WTC11 (cell line): Measurements from ENCODE around the gene GDNF. TPM values are rescaled to one million over a fixed set of nuclear protein-coding genes. Genes with fewer than 3 reads are reported as not detected.

Experiments
- ATAC-seq: fragments of 200-7000 bp; cut with Tn5 transposase; 2 replicates; pipeline ENCODE4 v1.10.0; 2021; ENCODE audit warnings: mild to moderate bottlenecking, moderate library complexity
- CTCF ChIA-PET: fragments of 300-600 bp; sonication (Branson Sonifier 250); formaldehyde crosslinking; loops from one replicate; lab custom pipeline; 2021; ENCODE audit warnings: antibody characterized with exemption; lab: Charles Lee
- POLR2A ChIA-PET: fragments of 350-600 bp; sonication (Branson Sonifier 250); formaldehyde crosslinking; loops from one replicate; lab custom pipeline; 2021; ENCODE audit warnings: antibody characterized with exemption; lab: Charles Lee
- DNase-seq: peaks from one replicate; pipeline ENCODE4 v3.0.0; 2021; ENCODE audit warnings: low spot score
- H3K27ac Mint-ChIP-seq: 2 replicates; pipeline ENCODE4 v1.8.0; 2021; ENCODE audit warnings: mixed read lengths
- H3K27me3 Mint-ChIP-seq: 2 replicates; pipeline ENCODE4 v1.8.0; 2021; ENCODE audit warnings: low read depth, mild to moderate bottlenecking, moderate library complexity, mixed read lengths
- H3K36me3 Mint-ChIP-seq: 2 replicates; pipeline ENCODE4 v1.8.0; 2021; ENCODE audit warnings: mixed read lengths
- H3K4me1 Mint-ChIP-seq: 2 replicates; pipeline ENCODE4 v1.8.0; 2022; ENCODE audit warnings: mixed read lengths
- H3K4me3 Mint-ChIP-seq: 2 replicates; pipeline ENCODE4 v1.8.0; 2021; ENCODE audit warnings: mild to moderate bottlenecking, moderate library complexity, mixed read lengths
- H3K9me3 Mint-ChIP-seq: 2 replicates; pipeline ENCODE4 v1.8.0; 2021; ENCODE audit warnings: mixed read lengths
- ATF1 ChIP-seq: sonication (generic); formaldehyde crosslinking; IDR thresholded peaks from 2 replicates; pipeline ENCODE4 v1.8.1; 2023; ENCODE audit warnings: mild to moderate bottlenecking, moderate library complexity, missing genetic modification reagents
- ATF6 ChIP-seq: sonication (generic); formaldehyde crosslinking; IDR thresholded peaks from 2 replicates; pipeline ENCODE4 v1.8.1; 2023; ENCODE audit warnings: mild to moderate bottlenecking, missing genetic modification reagents
- CBFB ChIP-seq: sonication (generic); formaldehyde crosslinking; IDR thresholded peaks from 2 replicates; pipeline ENCODE4 v1.8.1; 2022; ENCODE audit warnings: mild to moderate bottlenecking, low read depth, missing genetic modification reagents
- CREM ChIP-seq: sonication (generic); formaldehyde crosslinking; IDR thresholded peaks from 2 replicates; pipeline ENCODE4 v1.8.1; 2022; ENCODE audit warnings: mild to moderate bottlenecking, missing genetic modification reagents, moderate library complexity
- ELF4 ChIP-seq: sonication (generic); formaldehyde crosslinking; IDR thresholded peaks from 2 replicates; pipeline ENCODE4 v1.8.1; 2022; ENCODE audit warnings: low read depth, mild to moderate bottlenecking, moderate library complexity, missing genetic modification reagents
- ERG ChIP-seq: fragments of 250-450 bp; sonication (Bioruptor Pico); IDR thresholded peaks from 2 replicates; pipeline ENCODE4 v1.8.0; 2021; ENCODE audit warnings: mild to moderate bottlenecking
- ETV6 ChIP-seq: sonication (generic); formaldehyde crosslinking; IDR thresholded peaks from 2 replicates; pipeline ENCODE4 v1.8.1; 2022; ENCODE audit warnings: mild to moderate bottlenecking, missing genetic modification reagents
- FOXP1 ChIP-seq: sonication (generic); formaldehyde crosslinking; IDR thresholded peaks from 2 replicates; pipeline ENCODE4 v1.8.0; 2022; ENCODE audit warnings: missing genetic modification reagents, mild to moderate bottlenecking, moderate library complexity, borderline replicate concordance
- HMGXB4 ChIP-seq: sonication (generic); formaldehyde crosslinking; IDR thresholded peaks from 2 replicates; pipeline ENCODE4 v1.8.1; 2023; ENCODE audit warnings: mild to moderate bottlenecking, moderate library complexity, missing genetic modification reagents
- MAX ChIP-seq: sonication (generic); formaldehyde crosslinking; IDR thresholded peaks from 2 replicates; pipeline ENCODE4 v1.8.0; 2022; ENCODE audit warnings: mild to moderate bottlenecking, missing genetic modification reagents
- MXD4 ChIP-seq: fragments of 250-450 bp; sonication (Bioruptor Pico); IDR thresholded peaks from 2 replicates; pipeline ENCODE4 v1.8.0; 2021; ENCODE audit warnings: mild to moderate bottlenecking, moderate library complexity, borderline replicate concordance
- NFE2L1 ChIP-seq: sonication (generic); formaldehyde crosslinking; IDR thresholded peaks from 2 replicates; pipeline ENCODE4 v1.8.1; 2023; ENCODE audit warnings: missing genetic modification reagents
- NFYB ChIP-seq: sonication (generic); formaldehyde crosslinking; conservative IDR thresholded peaks from 2 replicates; pipeline ENCODE4 v1.8.0; 2022; ENCODE audit warnings: low read depth, missing genetic modification reagents
- NR3C1 ChIP-seq: sonication (generic); formaldehyde crosslinking; conservative IDR thresholded peaks from 2 replicates; pipeline ENCODE4 v1.8.1; 2023; ENCODE audit warnings: low read depth, mild to moderate bottlenecking, missing genetic modification reagents
- PRDM15 ChIP-seq: sonication (generic); formaldehyde crosslinking; IDR thresholded peaks from 2 replicates; pipeline ENCODE4 v1.8.0; 2022; ENCODE audit warnings: missing genetic modification reagents
- PREB ChIP-seq: sonication (generic); formaldehyde crosslinking; IDR thresholded peaks from 2 replicates; pipeline ENCODE4 v1.8.1; 2022; ENCODE audit warnings: mild to moderate bottlenecking, missing genetic modification reagents, moderate library complexity, borderline replicate concordance
- ZBTB43 ChIP-seq: sonication (generic); formaldehyde crosslinking; IDR thresholded peaks from 2 replicates; pipeline ENCODE4 v1.8.1; 2023; ENCODE audit warnings: mild to moderate bottlenecking, missing genetic modification reagents
- ZMAT4 ChIP-seq: fragments of 250-450 bp; sonication (Bioruptor Pico); IDR thresholded peaks from 2 replicates; pipeline ENCODE4 v1.9.0; 2021; ENCODE audit warnings: mild to moderate bottlenecking
- ZNF138 ChIP-seq: sonication (generic); formaldehyde crosslinking; conservative IDR thresholded peaks from 2 replicates; pipeline ENCODE4 v1.8.1; 2022; ENCODE audit warnings: mild to moderate bottlenecking, moderate library complexity, missing genetic modification reagents
- ZNF232 ChIP-seq: sonication (generic); formaldehyde crosslinking; IDR thresholded peaks from 2 replicates; pipeline ENCODE4 v1.8.0; 2022; ENCODE audit warnings: mild to moderate bottlenecking, missing genetic modification reagents
- ZNF423 ChIP-seq: fragments of 250-450 bp; sonication (Bioruptor Pico); IDR thresholded peaks from 2 replicates; pipeline ENCODE4 v2.1.2; 2022; ENCODE audit warnings: mild to moderate bottlenecking, moderate library complexity
- total RNA-seq: library from RNA; stranded (reverse); gene quantifications from 3 replicates; pipeline ENCODE4 v1.2.3, GENCODE V29; 2021

GDNF gene
- total RNA-seq, 1 experiment from 2014 or later, result 4.7 TPM

GRCh38 chr5:37774912-37775483, 64.8 kb downstream of the GDNF start (continued):
- no peak for TF ChIP-seq ATF1 (CRISPR knock-in tag)
- no peak for TF ChIP-seq NR3C1 (CRISPR knock-in tag)
- no peak for TF ChIP-seq MXD4 (CRISPR knock-in tag)
- TF ChIP-seq, all 79 proteins: peak for 2

- TF ChIP-seq HMGXB4 (CRISPR knock-in tag), result no peak
- no peak for TF ChIP-seq ELF4 (CRISPR knock-in tag)
- TF ChIP-seq PREB, result no peak
- TF ChIP-seq ATF1 (CRISPR knock-in tag), result no peak
- no peak for TF ChIP-seq NFE2L1 (CRISPR knock-in tag)
- no peak for TF ChIP-seq NFYB (CRISPR knock-in tag)
- no peak for TF ChIP-seq ZNF423 (CRISPR knock-in tag)
- no peak for TF ChIP-seq ZNF138 (CRISPR knock-in tag)
- no peak for TF ChIP-seq CBFB (CRISPR knock-in tag)
- no peak for TF ChIP-seq MAX (CRISPR knock-in tag)
- ChIA-PET POLR2A (no interaction called here), CTCF (no interaction called here)
- Mint-ChIP-seq H3K4me3 (no peak overlapping the region), H3K27ac (no peak overlapping the region), H3K27me3 (no peaks in the 10 kb centered on the region; the same call in 1 of the 2 replicates), H3K9me3 (peaks cover 18% of the 10 kb centered on the region), H3K4me1 (no peaks in the 10 kb centered on the region), H3K36me3 (peaks cover 16% of the 10 kb centered on the region)
- ATAC-seq (no peak), DNase-seq (no peak)
These were observed 66.0 kb downstream of the GDNF start for GRCh38 chr5:37773809-37774208.

GRCh38 chr5:37772255-37772654, 67.6 kb downstream of the GDNF start:
- no peak overlapping the region for H3K27ac Mint-ChIP-seq
- no peak overlapping the region for H3K4me3 Mint-ChIP-seq
- H3K9me3 Mint-ChIP-seq, result peaks cover 18% of the 10 kb centered on the region
- peaks cover 16% of the 10 kb centered on the region for H3K36me3 Mint-ChIP-seq
- POLR2A ChIA-PET, result interaction anchor here (0.7 kb wide), 1 partner anchor 51 kb away, joined by 3 read pairs; no protein-coding TSS in a partner anchor
- CTCF ChIA-PET, result no interaction called here
- H3K27me3 Mint-ChIP-seq, result no peaks in the 10 kb centered on the region; the same call in 1 of the 2 replicates
- DNase-seq, result no peak
- no peak for ATAC-seq
- no peaks in the 10 kb centered on the region for H3K4me1 Mint-ChIP-seq
- no peak for TF ChIP-seq NFE2L1 (CRISPR knock-in tag)
- TF ChIP-seq ETV6 (CRISPR knock-in tag), result no peak
- TF ChIP-seq MAX (CRISPR knock-in tag), result no peak
- TF ChIP-seq PRDM15 (CRISPR knock-in tag), result no peak
- TF ChIP-seq FOXP1 (CRISPR knock-in tag), result no peak
- no peak for TF ChIP-seq ZNF232 (CRISPR knock-in tag)
- TF ChIP-seq CREM, result no peak
- no peak for TF ChIP-seq ZMAT4 (CRISPR knock-in tag)
- TF ChIP-seq ATF6 (CRISPR knock-in tag), result no peak
- TF ChIP-seq ZBTB43 (CRISPR knock-in tag), result no peak
- TF ChIP-seq ATF1 (CRISPR knock-in tag), result no peak
- TF ChIP-seq ERG (CRISPR knock-in tag), result no peak
